ENCODE data around the gene LARP7.
"Not testable (repeated sequence)": the region's sequence is repeated elsewhere in the genome, so short reads cannot be mapped to it uniquely, and the experiment has no call there.

Gene LARP7

DNA sequence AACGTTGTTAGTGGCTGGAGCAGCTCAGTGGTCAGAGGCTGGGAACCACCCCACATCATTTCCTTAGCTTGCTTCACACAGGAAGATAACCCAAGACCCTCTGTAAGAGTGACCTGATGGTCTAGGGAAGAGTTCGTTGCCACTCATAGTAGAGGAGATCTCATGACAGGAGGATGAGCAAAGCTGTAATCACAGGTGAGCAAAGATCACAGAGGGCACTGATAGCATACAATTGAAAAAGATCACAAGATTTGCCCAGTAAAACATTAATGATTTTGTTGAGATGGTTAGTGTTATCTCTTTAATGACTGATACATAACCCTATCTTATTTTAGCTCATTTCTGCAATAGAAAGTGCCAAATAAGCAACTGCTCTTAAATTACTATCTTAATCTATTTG, 44.1 kb downstream of the LARP7 start:
- H3K36me3 ChIP-seq (ENCODE audit: control insufficient read depth, insufficient read depth, low read length): no peaks in the 10 kb centered on the region
- no peak overlapping the region for H3K4me3 ChIP-seq (ENCODE audit: insufficient read depth, low read depth, low read length)
- no peaks in the 10 kb centered on the region for H3K9me3 ChIP-seq (ENCODE audit: control insufficient read depth, low read length)
- no peaks in the 10 kb centered on the region for H3K4me1 ChIP-seq (ENCODE audit: control insufficient read depth, insufficient read depth, low read length)
- H3K27ac ChIP-seq (ENCODE audit: insufficient read depth, low read depth, low read length, poor library complexity, severe bottlenecking): no peak overlapping the region
- WGBS, 2 experiments: 78 to 79% methylated on average over 1 to 2 of the region's 2 CpGs
- no peaks in the 10 kb centered on the region for H3K27me3 ChIP-seq (ENCODE audit: control insufficient read depth, insufficient read depth, low read length, poor library complexity, severe bottlenecking)

DNA sequence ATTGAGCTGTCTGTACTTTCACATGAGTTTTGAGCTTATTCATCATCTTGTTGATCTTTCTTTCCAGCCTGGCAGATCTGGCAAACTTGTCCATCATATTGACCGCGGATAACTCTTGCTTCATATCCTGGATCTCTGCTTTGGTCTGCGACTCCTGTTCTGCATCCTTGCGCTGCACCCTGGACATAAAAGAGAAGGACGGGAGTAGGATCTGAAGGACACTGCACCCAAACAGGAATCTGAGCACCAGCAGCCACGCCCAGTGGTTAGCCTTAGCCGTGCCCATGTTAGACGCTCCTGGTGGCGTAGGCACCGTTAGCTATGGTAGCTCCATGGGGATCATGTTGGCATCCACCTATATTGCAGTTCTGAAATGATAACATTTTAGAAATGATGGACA, 56.6 kb downstream of the LARP7 start:
- no peaks in the 10 kb centered on the region for H3K9me3 ChIP-seq (ENCODE audit: control insufficient read depth, low read length)
- H3K36me3 ChIP-seq (ENCODE audit: control insufficient read depth, insufficient read depth, low read length): no peaks in the 10 kb centered on the region
- H3K4me1 ChIP-seq (ENCODE audit: control insufficient read depth, insufficient read depth, low read length): no peaks in the 10 kb centered on the region
- WGBS, 2 experiments: 94 to 95% methylated on average over 10 of the region's 10 CpGs
- H3K27ac ChIP-seq (ENCODE audit: insufficient read depth, low read depth, low read length, poor library complexity, severe bottlenecking): no peak overlapping the region
- no peak overlapping the region for H3K4me3 ChIP-seq (ENCODE audit: insufficient read depth, low read depth, low read length)
- H3K27me3 ChIP-seq (ENCODE audit: control insufficient read depth, insufficient read depth, low read length, poor library complexity, severe bottlenecking): no peaks in the 10 kb centered on the region

- H3K36me3 ChIP-seq (ENCODE audit: control insufficient read depth, insufficient read depth, low read length): no peaks in the 10 kb centered on the region
- 96 to 100% methylated on average over 3 of the region's 3 CpGs for WGBS, 2 experiments
- no peak overlapping the region for H3K27ac ChIP-seq (ENCODE audit: insufficient read depth, low read depth, low read length, poor library complexity, severe bottlenecking)
- H3K9me3 ChIP-seq (ENCODE audit: control insufficient read depth, low read length): no peaks in the 10 kb centered on the region
- no peak overlapping the region for H3K4me3 ChIP-seq (ENCODE audit: insufficient read depth, low read depth, low read length)
- H3K27me3 ChIP-seq (ENCODE audit: control insufficient read depth, insufficient read depth, low read length, poor library complexity, severe bottlenecking): peaks cover 9% of the 10 kb centered on the region
- H3K4me1 ChIP-seq (ENCODE audit: control insufficient read depth, insufficient read depth, low read length): no peaks in the 10 kb centered on the region
Measured at GRCh38 chr4:112700679-112701078, 63.7 kb downstream of the LARP7 start.

DNA sequence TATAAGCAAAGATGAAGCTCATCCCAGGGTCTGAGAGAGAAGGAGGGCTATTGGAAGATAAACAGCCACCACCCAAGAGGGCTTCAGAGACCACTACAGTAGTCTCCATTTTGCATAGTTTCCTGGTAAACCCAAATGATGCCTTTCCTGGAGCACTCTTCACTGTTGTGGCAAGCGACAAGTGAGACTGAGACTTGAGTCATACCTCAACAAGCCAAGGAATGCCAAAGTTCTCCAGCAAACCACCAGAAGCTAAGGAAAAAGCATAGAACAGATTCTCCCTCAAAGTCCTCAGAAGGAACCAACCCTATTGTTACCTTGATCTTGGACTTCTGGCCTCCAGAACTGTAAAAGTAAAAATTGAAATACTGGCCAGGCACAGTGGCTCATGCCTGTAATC, 65.9 kb downstream of the LARP7 start:
- H3K36me3 ChIP-seq (ENCODE audit: control insufficient read depth, insufficient read depth, low read length): no peaks in the 10 kb centered on the region
- no peaks in the 10 kb centered on the region for H3K4me1 ChIP-seq (ENCODE audit: control insufficient read depth, insufficient read depth, low read length)
- WGBS, 2 experiments: 94 to 97% methylated on average over 1 of the region's 1 CpG
- H3K27me3 ChIP-seq (ENCODE audit: control insufficient read depth, insufficient read depth, low read length, poor library complexity, severe bottlenecking): peaks cover 9% of the 10 kb centered on the region
- no peak overlapping the region for H3K4me3 ChIP-seq (ENCODE audit: insufficient read depth, low read depth, low read length)
- H3K27ac ChIP-seq (ENCODE audit: insufficient read depth, low read depth, low read length, poor library complexity, severe bottlenecking): no peak overlapping the region
- H3K9me3 ChIP-seq (ENCODE audit: control insufficient read depth, low read length): no peaks in the 10 kb centered on the region

DNA sequence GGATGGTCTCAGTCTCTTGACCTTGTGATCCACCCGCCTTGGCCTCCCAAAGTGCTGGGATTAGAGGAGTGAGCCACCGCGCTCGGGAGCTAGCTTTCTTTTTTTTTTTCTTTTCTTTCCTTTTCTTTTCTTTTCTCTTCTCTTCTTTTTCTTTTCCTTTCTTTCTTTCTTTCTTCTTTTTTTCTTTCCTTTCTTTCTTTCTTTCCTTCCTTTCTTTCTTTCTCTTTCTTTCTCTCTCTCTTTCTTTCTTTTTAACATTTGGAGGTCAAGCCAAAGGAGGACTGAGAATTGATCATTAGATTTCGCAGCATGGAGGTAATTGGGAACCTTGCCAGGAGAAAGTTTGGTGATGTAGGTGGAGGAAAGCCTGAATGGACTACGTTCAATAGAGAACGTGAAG, 67.4 kb downstream of the LARP7 start:
- no peaks in the 10 kb centered on the region for H3K4me1 ChIP-seq (ENCODE audit: control insufficient read depth, insufficient read depth, low read length)
- no peaks in the 10 kb centered on the region for H3K36me3 ChIP-seq (ENCODE audit: control insufficient read depth, insufficient read depth, low read length)
- peak overlapping the region; percentile 42 for H3K27ac ChIP-seq (ENCODE audit: insufficient read depth, low read depth, low read length, poor library complexity, severe bottlenecking)
- H3K27me3 ChIP-seq (ENCODE audit: control insufficient read depth, insufficient read depth, low read length, poor library complexity, severe bottlenecking): peaks cover 9% of the 10 kb centered on the region
- no peaks in the 10 kb centered on the region for H3K9me3 ChIP-seq (ENCODE audit: control insufficient read depth, low read length)
- WGBS, 2 experiments: 53 to 60% methylated on average over 7 of the region's 7 CpGs
- peak overlapping the region; percentile 64 for H3K4me3 ChIP-seq (ENCODE audit: insufficient read depth, low read depth, low read length)

DNA sequence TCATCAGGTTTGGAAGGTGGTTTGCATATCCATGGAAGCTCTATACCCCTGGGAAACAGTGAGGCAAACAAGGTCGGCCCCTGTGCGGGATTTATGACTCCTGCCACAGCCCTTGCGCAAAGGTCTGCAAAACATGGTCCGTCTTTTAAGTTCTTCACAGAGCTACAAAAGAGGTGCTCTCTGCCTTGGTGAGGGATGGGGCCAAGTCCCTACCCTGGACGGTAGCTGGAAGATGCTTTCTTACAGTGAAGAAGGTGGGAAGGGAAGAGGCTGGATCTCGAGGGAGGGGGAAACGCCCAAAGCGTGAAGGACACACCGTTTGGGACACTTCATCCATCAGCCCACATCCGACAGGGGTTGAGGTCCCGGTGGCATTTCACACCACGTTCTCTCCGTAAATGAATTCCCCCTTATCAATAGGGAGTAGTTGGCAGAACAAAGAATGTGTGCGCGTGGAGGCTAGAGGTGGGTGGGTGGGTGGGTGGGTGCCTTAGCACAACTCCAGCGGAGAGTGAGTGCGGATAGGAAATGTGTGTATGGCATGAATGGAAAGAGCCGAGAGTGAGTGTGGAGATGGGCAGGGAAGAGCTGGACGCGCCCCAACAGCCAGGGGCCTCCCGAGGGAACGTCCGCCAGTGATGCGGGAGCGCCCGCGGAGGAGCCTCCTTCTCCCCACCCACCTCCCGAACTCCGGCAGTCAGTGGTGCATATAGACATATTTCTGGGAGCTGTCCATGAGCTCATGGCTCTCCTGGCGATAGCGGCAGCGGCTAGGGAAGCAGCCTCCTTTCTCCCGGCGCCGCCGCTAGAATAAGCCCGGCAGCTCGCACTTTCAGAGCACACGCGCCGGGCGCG, 68.3 kb downstream of the LARP7 start:
- H3K36me3 ChIP-seq (ENCODE audit: control insufficient read depth, insufficient read depth, low read length): no peaks in the 10 kb centered on the region
- H3K4me3 ChIP-seq (ENCODE audit: insufficient read depth, low read depth, low read length): peak overlapping the region; percentile 64
- H3K27me3 ChIP-seq (ENCODE audit: control insufficient read depth, insufficient read depth, low read length, poor library complexity, severe bottlenecking): peaks cover 9% of the 10 kb centered on the region
- no peaks in the 10 kb centered on the region for H3K9me3 ChIP-seq (ENCODE audit: control insufficient read depth, low read length)
- H3K27ac ChIP-seq (ENCODE audit: insufficient read depth, low read depth, low read length, poor library complexity, severe bottlenecking): no peak overlapping the region
- H3K4me1 ChIP-seq (ENCODE audit: control insufficient read depth, insufficient read depth, low read length): no peaks in the 10 kb centered on the region
- WGBS, 2 experiments: 1% methylated on average over 35 to 37 of the region's 43 CpGs

- Histone ChIP-seq H3K4me3 (ENCODE audit: insufficient read depth, low read depth, low read length) (peak overlapping the region; percentile 79), H3K27ac (ENCODE audit: insufficient read depth, low read depth, low read length, poor library complexity, severe bottlenecking) (peak overlapping the region; percentile 77)
- H3K9me3 ChIP-seq (ENCODE audit: control insufficient read depth, low read length); H3K36me3 ChIP-seq (ENCODE audit: control insufficient read depth, insufficient read depth, low read length); H3K4me1 ChIP-seq (ENCODE audit: control insufficient read depth, insufficient read depth, low read length); H3K27me3 ChIP-seq (ENCODE audit: control insufficient read depth, insufficient read depth, low read length, poor library complexity, severe bottlenecking): not testable (repeated sequence)
- WGBS, 2 experiments: 0% methylated on average over 36 of the region's 74 CpGs
Measured at GRCh38 chr4:112705891-112706839, 69.2 kb downstream of the LARP7 start.

DNA sequence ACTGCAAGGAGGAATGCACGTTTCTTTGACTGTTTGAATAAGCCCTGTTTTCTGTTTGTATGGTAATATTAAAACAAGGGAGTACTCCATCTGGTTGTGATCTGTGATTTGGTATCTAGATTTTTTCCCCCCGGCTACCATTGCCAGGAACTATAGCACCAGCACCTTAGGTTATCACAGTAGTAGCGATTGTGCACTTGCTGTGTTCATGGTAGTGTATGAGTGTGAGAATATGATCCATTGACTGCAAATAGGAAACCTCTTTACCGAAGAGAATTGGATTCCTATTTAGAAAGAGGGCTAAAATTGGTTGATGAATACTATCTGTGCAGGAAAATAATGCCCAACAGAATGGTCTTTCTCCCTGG, 69.9 kb downstream of the LARP7 start:
- Histone ChIP-seq H3K4me1 (ENCODE audit: control insufficient read depth, insufficient read depth, low read length) (no peaks in the 10 kb centered on the region), H3K36me3 (ENCODE audit: control insufficient read depth, insufficient read depth, low read length) (no peaks in the 10 kb centered on the region), H3K4me3 (ENCODE audit: insufficient read depth, low read depth, low read length) (peak overlapping the region; percentile 79), H3K9me3 (ENCODE audit: control insufficient read depth, low read length) (no peaks in the 10 kb centered on the region), H3K27ac (ENCODE audit: insufficient read depth, low read depth, low read length, poor library complexity, severe bottlenecking) (peak overlapping the region; percentile 77), H3K27me3 (ENCODE audit: control insufficient read depth, insufficient read depth, low read length, poor library complexity, severe bottlenecking) (peaks cover 9% of the 10 kb centered on the region)
- WGBS, 2 experiments: 1 to 4% methylated on average over 3 to 4 of the region's 4 CpGs
